Skin epidermis (tissue), 12 donors: ENCODE data around the gene ELAVL4.
"Not testable (repeated sequence)": the region's sequence is repeated elsewhere in the genome, so short reads cannot be mapped to it uniquely, and the experiment has no call there.

Source experiments
- H3K27ac ChIP-seq, 21 experiments: fragments of 200-600 bp; sonication (generic) in 11 of 21; one replicate each; pipeline ENCODE4 v1.5.0; 2020; ENCODE audit warnings: mild to moderate bottlenecking in 3 of 21, inconsistent platforms in 2 of 21, moderate library complexity in 2 of 21
- H3K4me3 ChIP-seq, 7 experiments: fragments of 200-600 bp; sonication (generic) in 2 of 7; one replicate each; pipeline ENCODE4 v1.5.0; 2020; ENCODE audit warnings: inconsistent platforms in 2 of 7, mild to moderate bottlenecking in 2 of 7, moderate library complexity in 1 of 7

The ELAVL4 gene

DNA sequence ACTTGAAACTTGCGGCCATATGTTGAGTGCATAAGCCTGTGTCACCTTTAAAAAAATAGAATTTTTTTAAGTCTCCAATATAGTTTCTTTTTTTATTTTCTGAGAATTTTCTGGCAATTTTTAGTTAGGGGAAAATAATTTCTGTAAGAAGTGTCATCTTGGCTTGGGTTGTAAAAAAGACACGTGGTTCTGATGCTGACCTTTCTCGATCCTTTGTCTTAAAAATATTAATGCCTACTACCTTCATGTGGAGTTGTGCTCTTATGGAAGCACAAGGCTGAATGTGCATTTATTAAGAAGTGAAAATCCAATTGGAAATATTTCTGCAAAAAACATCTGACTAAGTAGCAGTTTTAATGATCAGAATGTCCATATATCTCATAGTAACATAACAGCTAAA lies 3.5 kb downstream of the ELAVL4 start:
- no peak overlapping the region for H3K4me3 ChIP-seq
- H3K27ac ChIP-seq, result no peak overlapping the region

DNA sequence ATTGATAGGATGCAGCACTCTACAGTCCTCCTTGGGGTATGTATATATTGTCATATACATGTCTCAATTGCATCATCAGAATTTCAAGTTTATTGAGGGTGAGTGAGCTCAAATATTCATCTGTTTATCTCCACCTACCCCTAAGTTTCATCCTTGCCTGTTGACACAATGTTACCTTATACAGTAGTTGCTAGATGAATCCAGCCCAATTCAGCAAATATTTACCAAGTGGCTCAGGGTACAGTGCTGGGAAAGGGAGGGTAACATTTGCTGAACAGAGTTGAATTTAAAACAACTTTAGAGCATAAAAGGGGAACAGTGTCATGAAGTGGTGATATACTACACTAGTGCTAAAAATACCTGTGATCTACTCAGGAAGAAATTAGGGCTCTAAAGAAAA lies 14.4 kb downstream of the ELAVL4 start:
- Histone ChIP-seq H3K4me3 (no peak overlapping the region), H3K27ac (no peak overlapping the region)

DNA sequence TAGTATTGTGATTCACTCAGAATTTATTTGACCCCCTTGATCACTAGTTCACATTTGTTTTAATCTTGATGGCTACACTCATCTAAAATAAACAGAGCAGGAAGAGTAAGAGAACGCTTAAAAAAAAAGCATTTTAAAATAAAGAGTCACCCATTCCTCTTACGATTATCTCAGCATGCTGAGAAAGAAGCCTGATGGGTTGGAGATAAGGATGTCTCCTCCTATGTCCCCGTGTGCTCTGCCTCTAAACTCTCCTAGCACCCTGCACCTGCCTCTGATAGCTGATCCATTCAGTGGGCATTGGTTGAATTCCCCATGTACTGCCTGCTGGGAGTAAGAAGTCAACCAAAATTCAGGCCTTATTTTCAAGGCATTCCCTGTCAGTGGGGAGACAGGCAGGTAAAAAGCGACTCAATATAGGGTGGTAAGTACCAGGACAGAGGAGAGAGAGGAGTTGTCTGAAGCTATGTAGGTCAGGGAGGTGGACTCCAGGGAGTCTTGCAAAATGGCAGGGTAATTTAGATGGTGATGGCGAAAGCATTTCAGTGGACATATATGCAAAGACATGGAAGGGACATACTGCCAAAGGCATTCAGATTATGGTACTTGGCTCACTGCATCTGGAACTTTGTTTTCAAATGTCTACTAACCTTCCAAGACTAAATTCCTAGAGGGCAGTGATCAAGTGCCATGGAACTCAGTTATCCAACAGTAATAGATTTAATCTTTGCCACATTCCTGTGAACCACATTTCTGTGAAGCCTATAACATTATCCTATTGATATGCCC lies 18.4 kb downstream of the ELAVL4 start:
- Histone ChIP-seq H3K27ac (no peak overlapping the region), H3K4me3 (no peak overlapping the region)

DNA sequence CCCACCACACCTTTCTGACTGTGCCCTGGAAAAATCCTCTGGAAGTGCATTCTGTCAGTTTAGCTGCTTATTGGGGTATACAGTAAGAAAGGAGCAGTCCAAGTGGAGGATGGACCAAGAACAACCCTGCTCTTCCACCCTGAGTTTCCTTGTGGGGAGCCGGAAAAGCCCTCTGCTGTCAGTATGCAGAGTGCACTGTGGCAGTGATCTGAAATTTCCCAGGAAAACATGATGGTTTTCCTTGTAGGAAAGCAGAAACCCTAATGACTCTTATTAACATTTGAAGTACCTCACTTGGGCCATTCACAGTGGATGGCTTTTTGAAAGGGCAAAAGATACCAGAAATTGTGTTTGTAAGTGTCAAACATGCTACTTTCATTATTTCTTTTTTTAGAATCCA lies 20.5 kb downstream of the ELAVL4 start:
- H3K4me3 ChIP-seq, result no peak overlapping the region
- no peak overlapping the region for H3K27ac ChIP-seq

DNA sequence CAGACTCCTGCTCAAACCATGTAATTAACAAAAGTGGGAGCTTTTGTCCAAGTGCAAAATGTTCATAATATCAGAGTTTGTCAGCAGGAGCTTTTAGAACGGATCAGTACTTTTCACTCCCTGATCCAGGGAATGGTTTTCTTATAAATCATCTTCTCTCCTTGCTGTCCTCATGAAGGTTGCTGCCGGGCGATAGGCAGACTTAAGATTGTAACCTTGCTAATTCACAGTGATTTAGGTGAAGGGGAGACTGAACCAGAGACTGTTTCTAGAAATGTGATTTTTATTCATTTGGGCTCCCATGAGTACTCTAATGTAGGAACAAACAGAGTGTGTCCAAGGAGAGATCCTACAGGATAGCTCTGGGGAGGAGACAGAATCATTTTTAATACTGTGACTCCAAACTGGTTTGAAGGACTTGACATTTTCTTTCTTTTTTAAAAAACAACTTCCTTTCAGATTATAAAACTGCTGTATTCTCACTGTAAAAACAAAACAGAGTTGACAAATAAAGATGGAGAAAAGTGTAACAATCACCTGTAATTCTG lies 23.7 kb downstream of the ELAVL4 start:
- no peak overlapping the region for H3K27ac ChIP-seq
- no peak overlapping the region for H3K4me3 ChIP-seq

DNA sequence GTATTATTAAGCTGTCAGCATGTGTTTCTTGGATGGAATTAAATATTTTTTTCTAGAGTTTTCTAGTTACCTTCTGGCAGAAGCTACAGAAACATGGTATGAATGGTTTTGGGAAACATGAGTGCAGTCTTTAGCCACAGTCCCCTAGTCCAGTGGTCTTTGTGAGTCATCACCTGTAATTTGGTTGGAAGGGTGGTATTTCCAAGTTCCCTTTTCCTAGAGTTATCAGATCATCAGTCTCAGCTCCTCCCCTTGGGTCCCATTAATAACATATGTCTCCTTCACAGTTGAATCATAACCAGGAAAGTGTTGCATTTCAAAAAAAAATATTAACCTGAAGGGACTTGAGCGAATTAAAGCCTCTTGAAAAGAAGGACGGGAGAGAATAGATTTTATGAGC lies 27.0 kb downstream of the ELAVL4 start:
- no peak overlapping the region for H3K4me3 ChIP-seq

DNA sequence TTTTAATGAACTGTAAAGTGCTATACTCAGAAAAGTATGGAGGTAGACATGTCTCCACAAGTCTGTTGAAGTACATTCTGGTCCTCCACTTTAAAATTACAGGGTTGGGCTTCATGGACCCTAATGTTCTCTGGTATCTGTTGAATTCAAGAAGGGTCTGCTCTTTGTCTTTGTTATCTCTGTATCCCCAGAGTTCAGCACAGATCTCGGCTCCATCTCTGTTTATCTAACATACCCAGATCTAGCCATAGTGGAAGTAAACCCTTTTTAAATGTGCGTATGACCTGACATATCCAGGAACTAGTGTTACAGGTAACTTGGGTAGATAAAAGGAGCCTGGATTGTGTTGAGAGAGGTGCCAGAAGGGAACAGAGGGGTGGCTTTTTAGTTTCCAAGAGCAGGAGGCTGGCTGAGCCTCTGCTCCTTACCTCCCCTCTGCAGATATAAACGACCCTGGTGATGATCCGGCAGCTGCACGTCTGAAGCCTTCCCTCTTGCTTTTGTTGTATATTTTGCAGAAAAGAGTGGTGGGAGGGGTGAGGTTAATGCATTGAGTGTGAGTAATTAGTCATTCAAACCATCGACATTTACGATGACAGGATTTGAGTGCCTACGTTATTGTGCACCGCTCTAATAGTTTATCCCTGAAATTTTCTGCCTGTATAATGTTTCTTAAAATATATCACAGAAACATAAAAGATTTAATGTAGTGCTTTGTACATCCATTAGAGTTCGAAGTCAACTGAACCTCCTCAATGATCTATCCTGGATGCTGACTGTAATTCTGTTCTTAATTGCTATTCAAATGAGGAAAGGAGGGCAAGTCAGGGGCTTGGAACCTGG lies 30.8 kb downstream of the ELAVL4 start:
- H3K27ac ChIP-seq, result no peak overlapping the region

More for the DNA sequence above, 27.0 kb downstream of the ELAVL4 start:
- H3K27ac ChIP-seq, result no peak overlapping the region

DNA sequence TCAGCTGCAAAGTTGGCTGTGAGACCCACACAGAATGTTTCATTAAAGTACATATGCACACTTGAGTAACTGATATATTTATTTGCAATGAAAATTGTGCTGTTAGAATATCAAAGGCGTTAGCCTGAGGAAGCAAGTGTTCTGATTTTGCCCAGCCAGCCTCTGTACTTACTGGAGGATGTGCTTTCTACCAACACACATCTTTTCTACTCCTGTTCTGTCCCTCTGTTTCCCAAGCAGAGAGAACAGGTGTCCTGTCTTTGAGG lies 31.4 kb downstream of the ELAVL4 start:
- Histone ChIP-seq H3K4me3 (no peak overlapping the region), H3K27ac (no peak overlapping the region)

More for the DNA sequence above, 30.8 kb downstream of the ELAVL4 start:
- H3K4me3 ChIP-seq, result no peak overlapping the region

DNA sequence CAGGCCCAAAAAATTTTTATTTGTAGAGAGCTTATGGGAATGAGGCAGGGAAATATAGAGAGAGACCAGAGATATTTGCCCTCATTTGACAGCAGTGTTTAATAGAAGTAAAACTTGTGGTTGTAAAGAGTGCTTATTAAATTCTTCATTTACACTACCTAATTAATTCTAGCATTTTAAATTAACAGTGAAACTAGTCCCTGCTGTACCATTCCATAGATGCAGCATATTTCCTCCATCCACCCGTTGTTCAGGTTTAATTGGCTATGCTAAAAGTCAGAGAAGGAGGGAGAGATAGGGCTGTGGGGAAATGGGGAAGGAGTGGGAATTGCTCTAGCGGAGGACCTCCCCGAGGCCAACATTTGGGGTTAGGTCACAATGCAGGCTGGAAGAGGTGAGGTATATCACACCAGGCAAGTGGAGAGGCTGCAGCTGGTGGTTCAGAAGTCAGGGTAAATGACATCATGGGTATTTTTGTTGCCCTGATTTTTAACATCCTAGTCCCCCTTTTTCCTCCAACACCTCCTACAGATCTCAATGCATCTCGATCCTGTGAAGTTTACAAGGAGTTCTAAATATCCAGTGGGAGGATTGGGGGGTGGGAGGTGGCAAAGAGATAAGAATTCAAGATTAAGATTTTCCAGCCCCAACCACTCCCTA lies 38.6 kb downstream of the ELAVL4 start:
- Histone ChIP-seq H3K27ac (no peak overlapping the region), H3K4me3 (no peak overlapping the region)

DNA sequence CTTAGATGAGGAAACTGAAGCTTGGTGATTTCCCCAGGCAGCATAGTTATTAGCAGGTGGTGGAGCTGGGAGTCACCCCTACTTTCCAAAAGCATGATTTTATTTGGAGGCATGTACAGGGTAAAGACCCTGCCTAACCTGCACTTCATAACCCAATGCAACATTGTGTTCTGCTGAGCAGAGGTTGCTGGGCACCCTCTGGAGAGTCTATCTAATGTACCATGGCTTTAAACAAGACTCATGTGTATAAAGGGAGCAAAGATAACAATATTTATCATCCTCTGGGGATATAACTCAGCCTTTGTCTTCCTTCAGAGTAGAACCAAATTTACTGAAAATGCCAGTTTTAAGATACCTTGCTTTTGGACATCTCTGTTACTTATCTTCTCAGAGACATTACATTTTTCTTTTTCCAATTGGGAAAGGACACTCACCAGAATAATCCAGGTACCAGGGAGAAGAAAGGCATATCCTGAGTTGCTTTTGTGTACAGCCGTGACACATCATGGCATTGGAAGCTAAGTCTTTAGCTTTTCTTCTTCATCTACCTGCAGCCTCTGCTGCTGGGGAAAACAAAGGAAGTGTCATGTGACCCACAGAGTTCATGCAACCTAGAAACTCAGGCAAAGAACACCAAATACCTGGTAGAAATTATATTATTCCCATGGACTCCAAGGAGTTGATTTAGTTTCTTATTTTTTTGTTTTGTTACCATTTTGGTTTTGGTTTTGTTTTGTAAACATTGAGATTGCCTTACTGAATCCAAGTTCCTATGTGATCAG lies 39.6 kb downstream of the ELAVL4 start:
- H3K4me3 ChIP-seq, result no peak overlapping the region
- no peak overlapping the region for H3K27ac ChIP-seq

DNA sequence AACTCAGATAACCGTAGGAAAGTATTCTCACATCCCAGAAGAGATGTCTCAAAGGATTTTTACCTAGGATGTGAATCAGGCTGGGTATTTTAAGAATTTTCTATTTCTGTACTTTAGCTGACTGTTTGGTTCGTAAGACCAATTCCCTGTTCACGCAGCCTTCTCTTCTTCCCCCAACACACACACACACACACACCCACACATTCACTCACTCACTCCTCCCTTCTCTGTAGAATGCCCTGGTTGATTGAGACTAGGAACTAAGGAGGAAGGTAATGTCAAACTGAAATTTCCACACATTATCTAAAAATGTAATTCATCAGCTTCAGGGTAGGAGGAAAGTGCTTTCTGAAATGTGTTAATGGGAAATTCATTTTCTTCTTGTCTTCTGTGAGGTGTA lies 43.5 kb downstream of the ELAVL4 start:
- Histone ChIP-seq H3K27ac (no peak overlapping the region), H3K4me3 (no peak overlapping the region)

DNA sequence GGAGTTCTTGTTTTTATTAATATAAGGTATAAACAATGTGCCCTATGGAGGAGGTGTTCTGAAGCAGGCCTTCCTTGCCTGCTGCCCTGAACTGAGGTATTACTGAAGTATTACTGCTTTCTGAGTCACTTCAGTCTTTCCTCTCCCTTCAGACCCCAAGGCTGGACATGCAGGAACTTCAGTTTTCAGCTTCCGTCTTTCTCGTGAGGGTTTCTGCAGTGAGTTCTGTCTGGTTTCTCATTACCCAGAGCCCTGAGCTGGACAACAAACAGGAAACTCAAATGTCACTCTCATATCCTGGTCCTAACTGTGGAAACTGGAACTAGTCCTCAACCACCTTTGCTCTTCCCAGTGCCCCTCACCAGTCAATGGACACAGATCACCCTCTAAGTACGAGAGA lies 46.8 kb downstream of the ELAVL4 start:
- Histone ChIP-seq H3K27ac (no peak overlapping the region), H3K4me3 (no peak overlapping the region)

DNA sequence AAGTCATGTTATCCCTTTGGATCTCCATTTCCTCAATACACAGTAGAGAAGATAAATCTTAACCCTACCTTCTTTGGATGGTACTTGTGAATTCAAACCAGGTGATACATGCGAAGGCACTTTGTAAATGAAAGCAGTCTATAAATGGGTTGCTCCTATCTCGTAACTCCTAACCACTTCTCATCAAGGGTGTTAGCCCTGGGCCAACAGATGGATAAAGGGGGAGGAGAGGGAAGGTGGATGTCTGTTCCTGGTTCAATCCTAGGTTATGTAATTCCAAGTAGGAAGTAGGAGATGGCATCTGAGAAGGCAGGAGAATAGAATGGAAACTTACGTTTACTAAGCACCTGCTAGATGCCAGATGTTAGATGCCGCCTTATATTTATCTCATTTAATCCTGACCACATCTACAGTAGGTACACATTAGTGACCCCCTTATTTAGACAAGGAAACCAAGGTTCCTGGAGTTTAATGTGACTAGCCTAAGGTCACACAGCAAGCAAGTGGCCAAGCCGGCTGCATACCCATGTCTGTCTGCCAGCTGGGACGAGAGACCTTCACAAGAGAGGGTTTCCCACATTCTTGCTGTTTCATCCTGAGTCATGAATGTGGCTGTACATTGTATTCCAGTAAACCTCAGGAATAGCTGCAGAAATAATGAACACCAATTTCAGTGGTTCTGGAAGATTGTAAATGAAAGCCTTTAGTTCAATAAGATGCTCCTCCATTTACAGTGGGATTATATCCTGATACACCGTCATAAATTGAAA lies 47.7 kb downstream of the ELAVL4 start:
- no peak overlapping the region for H3K27ac ChIP-seq

DNA sequence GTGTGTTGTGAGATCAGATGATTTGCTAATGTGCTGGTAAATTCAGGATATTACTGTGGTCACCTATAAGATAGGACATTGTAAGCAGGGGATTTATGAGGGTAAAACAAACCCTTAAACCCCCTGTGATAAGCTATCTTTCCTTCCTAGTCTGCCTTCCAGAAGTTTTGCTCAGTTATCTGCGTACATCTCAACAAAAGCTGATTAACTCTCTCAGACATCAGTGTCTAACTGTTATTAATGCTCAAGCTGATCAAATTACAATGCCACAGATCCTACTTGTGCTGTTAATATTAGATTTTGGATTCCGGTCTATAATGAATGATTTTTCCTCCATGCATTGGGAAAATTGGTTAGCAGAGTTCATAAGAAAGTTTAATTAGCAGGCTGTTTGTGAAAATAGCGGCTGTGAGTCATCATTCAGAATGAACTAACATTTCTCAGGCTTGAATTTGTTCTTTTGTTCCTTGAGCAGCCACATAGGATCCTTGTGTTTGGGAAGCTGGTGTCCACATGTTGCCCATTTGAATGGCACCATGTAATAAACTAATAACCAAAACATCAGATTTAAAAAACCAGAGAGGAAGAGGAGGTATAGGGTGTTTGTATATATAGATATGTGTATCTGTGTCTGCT lies 48.7 kb downstream of the ELAVL4 start:
- Histone ChIP-seq H3K4me3 (no peak overlapping the region), H3K27ac (no peak overlapping the region)

More for the DNA sequence above, 47.7 kb downstream of the ELAVL4 start:
- no peak overlapping the region for H3K4me3 ChIP-seq

DNA sequence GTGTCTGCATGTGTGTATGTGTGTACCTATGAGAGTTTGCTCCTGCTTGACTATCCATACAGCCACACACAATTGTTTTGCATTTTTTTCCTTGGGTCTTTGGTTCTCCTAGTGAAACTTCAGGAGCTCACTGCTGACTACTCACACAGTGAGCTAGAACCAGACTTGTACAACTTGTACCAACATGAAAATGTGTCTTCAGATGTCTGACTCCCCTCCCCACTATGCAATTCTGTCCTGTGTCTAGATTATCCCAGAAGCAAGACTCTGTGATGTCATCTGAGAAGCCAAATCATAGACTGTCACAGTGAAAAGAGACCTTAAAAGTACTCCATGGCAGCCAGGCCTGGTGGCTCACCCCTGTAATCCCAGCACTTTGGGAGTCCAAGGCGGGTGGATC lies 49.7 kb downstream of the ELAVL4 start:
- Histone ChIP-seq H3K27ac (no peak overlapping the region), H3K4me3 (no peak overlapping the region)

DNA sequence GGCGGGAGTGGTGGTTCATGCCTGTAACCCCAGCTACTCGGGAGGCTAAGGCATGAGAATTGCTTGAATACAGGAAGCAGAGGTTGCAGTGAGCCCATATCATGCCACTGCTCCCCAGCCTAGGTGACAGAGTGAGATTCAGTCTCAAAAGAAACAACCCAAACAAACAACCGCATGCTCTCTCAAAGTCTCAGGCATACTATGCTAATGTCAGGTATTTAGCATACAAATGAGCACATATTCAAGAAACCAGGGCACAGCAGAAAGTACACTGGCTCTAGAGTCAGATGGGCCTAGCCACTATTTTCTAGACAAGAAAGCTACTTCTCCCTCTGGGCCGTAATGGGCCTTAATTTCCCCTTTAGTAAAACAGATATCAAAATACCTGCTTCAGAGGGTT lies 55.0 kb downstream of the ELAVL4 start:
- Histone ChIP-seq H3K27ac (no peak overlapping the region), H3K4me3 (no peak overlapping the region)

DNA sequence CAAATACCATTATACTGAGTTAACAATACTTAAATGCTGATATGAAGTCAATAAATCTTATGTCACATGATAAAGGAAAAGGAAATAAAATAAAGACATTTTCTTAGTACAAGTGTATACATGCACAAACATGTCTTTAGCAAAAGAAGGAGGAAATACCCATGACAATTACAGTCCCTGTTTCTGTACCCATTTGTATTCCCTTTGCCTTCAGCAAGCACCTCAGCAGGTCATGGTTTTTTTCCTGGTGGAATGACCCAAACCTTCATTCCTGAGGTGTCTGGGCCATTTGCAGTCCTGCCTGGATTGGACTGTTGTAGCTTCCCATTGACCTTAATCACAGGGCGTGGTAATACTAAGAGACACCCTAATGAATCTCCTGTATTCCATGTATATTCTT lies 57.6 kb downstream of the ELAVL4 start:
- H3K4me3 ChIP-seq, H3K27ac ChIP-seq: not testable (repeated sequence)

DNA sequence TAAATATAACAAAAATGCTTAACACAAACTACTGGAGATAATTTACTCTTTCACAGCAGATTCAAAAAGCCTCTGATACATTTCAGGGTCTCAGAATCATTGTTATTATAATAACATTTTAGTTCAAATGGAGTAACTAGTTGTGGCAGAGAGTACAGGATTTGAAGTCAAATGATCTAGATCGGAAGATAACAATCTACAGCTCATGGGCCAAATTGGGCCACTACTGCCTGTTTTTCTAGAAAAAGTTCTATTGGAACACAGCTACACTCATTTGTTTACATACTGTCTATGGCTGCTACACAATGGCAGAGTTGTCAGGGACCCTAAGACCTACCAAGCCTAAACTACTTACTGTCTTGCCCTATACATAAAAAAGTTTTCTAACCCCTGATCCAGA lies 63.6 kb downstream of the ELAVL4 start:
- Histone ChIP-seq H3K27ac (no peak overlapping the region), H3K4me3 (no peak overlapping the region)

DNA sequence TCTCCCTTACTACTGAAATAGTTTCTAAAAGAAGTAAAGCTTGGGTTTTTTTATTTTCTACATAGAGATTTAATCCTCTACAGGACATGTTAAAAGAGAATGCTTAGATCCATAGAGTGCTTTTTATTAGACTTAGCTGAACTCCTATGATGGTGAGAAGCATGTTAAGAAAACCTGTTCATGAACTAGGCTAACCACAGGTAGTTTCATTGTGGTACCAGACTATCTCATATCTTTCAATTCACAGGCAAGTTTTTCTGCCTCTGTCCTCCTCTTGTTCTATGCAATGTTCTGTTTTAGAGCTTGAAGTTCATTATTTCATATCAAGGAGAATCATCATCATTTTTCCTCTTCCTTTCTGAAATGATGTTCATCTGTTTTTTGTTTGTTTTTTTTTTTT lies 65.4 kb downstream of the ELAVL4 start:
- H3K4me3 ChIP-seq, result no peak overlapping the region

More for the DNA sequence above, 65.4 kb downstream of the ELAVL4 start:
- H3K27ac ChIP-seq, result no peak overlapping the region
